SK-N-MC (cell line): Measurements from ENCODE around the gene ALAS1.

Source experiments
- EZH2 ChIP-seq: fragments of 200-600 bp; sonication (generic); IDR thresholded peaks from one replicate; pipeline ENCODE4 v1.6.1; 2017; ENCODE audit warnings: antibody characterized with exemption
- POLR2AphosphoS5 ChIP-seq: IDR thresholded peaks from 2 replicates; pipeline ENCODE4 v1.6.1; 2012; ENCODE audit warnings: mild to moderate bottlenecking, low read depth, low read length, borderline replicate concordance

GRCh38 chr3:52242039-52242438 is 44.1 kb downstream of the ALAS1 start:
- TF ChIP-seq POLR2AphosphoS5, result no peak
- no peak for TF ChIP-seq EZH2
